ENCODE results near the gene DTX2.
"Not testable (repeated sequence)": the region's sequence is repeated elsewhere in the genome, so short reads cannot be mapped to it uniquely, and the experiment has no call there.

- TF ChIP-seq POLR2A (IDR thresholded peaks at IDR 0.05; ENCODE audit: extremely low read depth, insufficient read length); CTCF (IDR thresholded peaks at IDR 0.05; ENCODE audit: low read depth, low read length); MYC (IDR thresholded peaks at IDR 0.05; ENCODE audit: low read depth, low read length); MAX (IDR thresholded peaks at IDR 0.05; ENCODE audit: low read depth, low read length): not testable (repeated sequence)
Observed at GRCh38 chr7:76531643-76532042, 70.1 kb downstream of the DTX2 start.
